GM19463 (cell line): ENCODE data around the gene PTRH2.
"Not testable (repeated sequence)": the region's sequence is repeated elsewhere in the genome, so short reads cannot be mapped to it uniquely, and the experiment has no call there.

Experiments
- ATAC-seq: cut with Tn5 transposase; IDR thresholded peaks from one replicate; pipeline ENCODE4 v1.9.1; 2021; ENCODE audit warnings: mild to moderate bottlenecking, moderate library complexity; ENCODE audit not compliant: unreplicated experiment

Gene PTRH2

GRCh38 chr17:59671386-59671785 lies 35.8 kb downstream of the PTRH2 start:
- ATAC-seq, result no peak

- ATAC-seq, result no peak
Observed at GRCh38 chr17:59669944-59670343, 37.3 kb downstream of the PTRH2 start.

DNA sequence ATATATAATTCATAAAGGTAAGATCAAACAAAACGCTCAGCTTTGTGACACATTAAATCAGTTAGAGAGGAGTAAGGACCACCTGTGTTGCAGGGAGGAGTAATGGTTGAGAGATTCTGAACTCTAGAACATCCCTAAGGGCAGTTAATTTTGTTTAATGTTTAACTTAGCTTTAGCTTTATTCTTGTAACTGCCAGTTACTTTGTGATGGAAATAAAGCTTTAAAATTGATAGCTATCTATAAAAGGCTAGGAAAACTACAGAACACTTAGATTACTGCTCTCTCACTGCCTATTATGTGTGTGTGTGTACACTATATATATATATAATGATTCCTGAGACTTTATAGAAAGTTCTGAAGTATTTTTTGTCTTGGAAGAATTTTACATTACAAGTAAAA lies 37.8 kb downstream of the PTRH2 start:
- ATAC-seq, result no peak

DNA sequence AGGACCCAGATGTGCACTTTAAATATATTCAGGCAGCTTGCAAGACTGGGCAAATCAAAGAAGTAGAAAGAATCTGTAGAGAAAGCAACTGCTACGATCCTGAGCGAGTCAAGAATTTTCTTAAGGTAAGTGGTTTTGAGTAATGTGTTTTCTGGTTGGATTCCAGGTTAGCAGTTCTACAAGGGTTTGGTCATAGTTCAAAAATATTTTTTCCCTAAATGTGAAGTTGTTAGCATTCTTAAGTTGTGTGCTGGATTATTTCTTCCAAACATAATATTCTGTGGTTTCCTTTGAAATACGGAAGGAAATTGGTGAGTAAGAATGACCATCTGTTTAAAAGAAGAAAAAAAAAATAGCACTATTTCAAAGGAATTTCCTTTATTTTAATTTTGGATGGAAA lies 38.4 kb downstream of the PTRH2 start:
- ATAC-seq, result no peak

- ATAC-seq, result no peak
Observed at GRCh38 chr17:59666235-59666634, 41.0 kb downstream of the PTRH2 start.

GRCh38 chr17:59656624-59657023 lies 50.6 kb downstream of the PTRH2 start:
- not testable (repeated sequence) for ATAC-seq

GRCh38 chr17:59652119-59652518 lies 55.1 kb downstream of the PTRH2 start:
- no peak for ATAC-seq

- ATAC-seq, result no peak
Observed at GRCh38 chr17:59651346-59651745, 55.9 kb downstream of the PTRH2 start.

GRCh38 chr17:59650642-59651041 lies 56.6 kb downstream of the PTRH2 start:
- ATAC-seq, result no peak

DNA sequence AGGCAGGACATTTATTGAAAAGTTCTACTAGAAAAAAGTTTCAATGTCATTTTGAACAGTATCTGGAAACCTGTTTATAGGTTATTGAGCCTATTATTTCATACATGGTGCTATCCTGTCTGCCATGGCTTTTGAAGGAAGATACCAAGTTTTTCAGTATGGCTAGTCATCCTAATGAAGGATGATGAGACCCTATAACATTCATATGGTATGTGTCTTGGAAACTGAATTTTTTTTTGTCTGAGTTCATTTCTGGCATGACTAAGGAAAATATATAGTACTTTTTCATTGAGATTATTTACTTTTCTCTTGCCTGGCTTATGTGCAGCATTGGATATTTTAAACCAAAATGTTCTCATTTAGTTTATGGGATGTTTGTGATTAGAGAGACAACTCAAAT lies 57.3 kb downstream of the PTRH2 start:
- ATAC-seq, result no peak
